HepG2 (cell line): ENCODE measurements around the gene HOXA10. TPM values are rescaled to one million over a fixed set of nuclear protein-coding genes. Genes with fewer than 3 reads are reported as not detected.

Experiments
- ATAC-seq: fragments of 200-7000 bp; cut with Tn5 transposase; 3 replicates; pipeline ENCODE4 v1.9.1; 2020; ENCODE audit warnings: mild to moderate bottlenecking, moderate library complexity
- BruUV-seq: library from RNA; stranded (reverse); fragments of 400-500 nt; replicated peaks from 2 replicates; lab custom pipeline; 2021; lab: Mats Ljungman, UMichigan
- CTCF ChIA-PET: fragments of 300-600 bp; formaldehyde crosslinking; extraction: SDS; loops from one replicate; lab custom pipeline; 2021; ENCODE audit warnings: low total read pairs, inconsistent platforms, low intra/inter-chr PET ratio; lab: Yijun Ruan, JAX
- POLR2A ChIA-PET: fragments of 350-600 bp; sonication (Branson Sonifier 250); formaldehyde crosslinking; loops from one replicate; lab custom pipeline; 2020; ENCODE audit warnings: antibody characterized with exemption, inconsistent platforms; lab: Yijun Ruan, JAX
- DNase-seq: peaks from one replicate; pipeline ENCODE4 v3.0.0-alpha.2; 2015; ENCODE audit warnings: low spot score
- FAIRE-seq: peaks from 3 replicates; lab custom pipeline; 2011; peaks lifted over from hg19 to GRCh38; lab: Jason Lieb, UNC
- H2AFZ ChIP-seq: one replicate; pipeline ENCODE4 v1.6.1; 2011; ENCODE audit warnings: low read length, inconsistent platforms
- H3K27ac ChIP-seq: fragments of 300-600 bp; 3 replicates; pipeline ENCODE4 v1.8.0; 2011; ENCODE audit warnings: mixed run types, mild to moderate bottlenecking, mixed read lengths, low read length, inconsistent platforms; ENCODE audit not compliant: insufficient read depth; ENCODE audit errors: extremely low read length
- H3K27me3 ChIP-seq, 2 experiments: fragments of 200-600 bp in 1 of 2; 2 replicates in 1 of 2; 3 replicates in 1 of 2; pipeline versions ENCODE4 v1.6.0 to v1.8.0; 2011; ENCODE audit warnings: low read length in 2 of 2, mild to moderate bottlenecking in 2 of 2, moderate library complexity in 2 of 2, inconsistent platforms in 1 of 2; ENCODE audit not compliant: insufficient read depth in 2 of 2, control insufficient read depth in 1 of 2
- H3K36me3 ChIP-seq, 2 experiments: fragments of 200-600 bp in 1 of 2; replicated peaks in 1 of 2; 2 replicates in 1 of 2; 3 replicates in 1 of 2; pipeline versions ENCODE4 v1.5.1 to v1.8.0; 2011; ENCODE audit warnings: low read length in 2 of 2, inconsistent platforms in 1 of 2; ENCODE audit not compliant: insufficient read depth in 2 of 2, control insufficient read depth in 1 of 2
- H3K4me1 ChIP-seq: 2 replicates; pipeline ENCODE4 v1.5.1; 2012; ENCODE audit warnings: low read length, inconsistent platforms; ENCODE audit not compliant: insufficient read depth
- H3K4me2 ChIP-seq: 2 replicates; pipeline ENCODE4 v1.6.0; 2011; ENCODE audit warnings: low read depth, low read length, inconsistent platforms
- H3K4me3 ChIP-seq, 3 experiments: fragments of 200-600 bp in 1 of 3; sonication (generic), shearing (Covaris generic) in 1 of 3; replicated peaks in 1 of 3; 2 replicates each; pipeline ENCODE4 v1.5.1; 2011 to 2016; ENCODE audit warnings: low read length in 3 of 3, inconsistent platforms in 2 of 3, low read depth in 2 of 3, mild to moderate bottlenecking in 2 of 3, control low read depth in 1 of 3, mixed read lengths in 1 of 3; ENCODE audit not compliant: insufficient read depth in 1 of 3
- H3K79me2 ChIP-seq: one replicate; pipeline ENCODE4 v1.6.1; 2011; ENCODE audit warnings: low read length, inconsistent platforms; ENCODE audit not compliant: insufficient read depth
- H3K9ac ChIP-seq: 2 replicates; pipeline ENCODE4 v1.6.0; 2011; ENCODE audit warnings: mild to moderate bottlenecking, low read depth, low read length, inconsistent platforms; ENCODE audit not compliant: insufficient read depth
- H3K9me3 ChIP-seq: 2 replicates; pipeline ENCODE4 v1.5.1; 2012; ENCODE audit warnings: mild to moderate bottlenecking, low read length
- H4K20me1 ChIP-seq: 2 replicates; pipeline ENCODE4 v1.6.0; 2011; ENCODE audit warnings: inconsistent platforms, mild to moderate bottlenecking, low read length, moderate library complexity; ENCODE audit not compliant: insufficient read depth
- HMG20A ChIP-seq: IDR thresholded peaks from 2 replicates; pipeline ENCODE4 v1.6.1; 2016; ENCODE audit warnings: borderline replicate concordance
- IKZF4 ChIP-seq: sonication (generic); formaldehyde crosslinking; IDR thresholded peaks from 2 replicates; pipeline ENCODE4 v1.5.1; 2020; ENCODE audit warnings: borderline replicate concordance, mild to moderate bottlenecking, low read depth, missing genetic modification reagents; ENCODE audit errors: not compliant biosample characterization
- KLF12 ChIP-seq: sonication (generic); formaldehyde crosslinking; IDR thresholded peaks from 2 replicates; pipeline ENCODE4 v1.4.0; 2020; ENCODE audit warnings: missing genetic modification reagents, borderline replicate concordance
- MBD4 ChIP-seq: IDR thresholded peaks from 2 replicates; pipeline ENCODE4 v1.6.1; 2012; ENCODE audit warnings: low read length, inconsistent platforms, borderline replicate concordance
- PAX8 ChIP-seq: sonication (generic); formaldehyde crosslinking; IDR thresholded peaks from 2 replicates; pipeline ENCODE4 v1.8.0; 2022; ENCODE audit warnings: mild to moderate bottlenecking, missing genetic modification reagents, borderline replicate concordance
- REL ChIP-seq: sonication (generic); formaldehyde crosslinking; conservative IDR thresholded peaks from 2 replicates; pipeline ENCODE4 v1.8.0; 2022; ENCODE audit warnings: mild to moderate bottlenecking, missing genetic modification reagents, moderate library complexity
- SMARCE1 ChIP-seq: fragments of 450-650 bp; IDR thresholded peaks from 2 replicates; pipeline ENCODE4 v1.6.1; 2017; ENCODE audit warnings: borderline replicate concordance
- ZNF431 ChIP-seq: sonication (generic); formaldehyde crosslinking; IDR thresholded peaks from 2 replicates; pipeline ENCODE4 v1.9.0; 2022; ENCODE audit warnings: missing genetic modification reagents, low read depth, mild to moderate bottlenecking, borderline replicate concordance
- ZNF569 ChIP-seq: sonication (generic); formaldehyde crosslinking; IDR thresholded peaks from 2 replicates; pipeline ENCODE4 v1.5.0; 2020; ENCODE audit warnings: mild to moderate bottlenecking, missing genetic modification reagents, moderate library complexity, borderline replicate concordance
- WGBS: methylation state at CpG from one replicate; pipeline ENCODE4 v1.1.6; 2017; ENCODE audit warnings: low lambda C conversion rate; 5-methylcytosine and 5-hydroxymethylcytosine counted together
- in situ Hi-C: cut with HindIII; loops from 2 replicates; pipeline ENCODE4 v1.10.0; 2017; ENCODE audit warnings: low pct_unique_long_range_greater_than_20kb; ENCODE audit not compliant: extremely low pct_ligation_motif_present
- intact Hi-C: fragments of 100-400 bp; cut with micrococcal nuclease; formaldehyde crosslinking; loops from one replicate; pipeline ENCODE4 v1.10.0; 2022; ENCODE audit not compliant: unreplicated experiment
- polyA plus RNA-seq, 8 experiments: library from polyadenylated mRNA; depleted of rRNA in 3 of 8; stranded (reverse) in 7 of 8; unstranded in 1 of 8; fragments of >200 nt; fragmentation: Illumina TruSeq in 4 of 8; extraction: Trizol in 4 of 8; gene quantifications; 2 replicates each; pipeline versions ENCODE4 v1.2.1 to v1.2.3, GENCODE V29; 2011 to 2016; ENCODE audit warnings: low read depth in 4 of 8, missing spikeins in 1 of 8, mixed read lengths in 1 of 8; ENCODE audit not compliant: insufficient read depth in 1 of 8
- total RNA-seq, 5 experiments: library from RNA; depleted of rRNA; stranded (reverse); fragments of >200 nt; fragmentation: Illumina TruSeq; extraction: Trizol; gene quantifications; 2 replicates each; pipeline ENCODE4 v1.2.3, GENCODE V29; 2016; ENCODE audit warnings: low read depth in 1 of 5
- TF ChIP-seq, protein P1 (sequence below): sonication (generic); formaldehyde crosslinking; IDR thresholded peaks from 2 replicates; pipeline ENCODE4 v1.4.0; 2020; ENCODE audit warnings: missing genetic modification reagents, borderline replicate concordance
- TF ChIP-seq, protein P2 (sequence below): sonication (generic); formaldehyde crosslinking; IDR thresholded peaks from 2 replicates; pipeline ENCODE4 v1.8.1; 2023; ENCODE audit warnings: mild to moderate bottlenecking, missing genetic modification reagents
- TF ChIP-seq, protein P3 (sequence below): sonication (generic); formaldehyde crosslinking; IDR thresholded peaks from 2 replicates; pipeline ENCODE4 v1.4.0; 2020; ENCODE audit warnings: missing genetic modification reagents, borderline replicate concordance

The HOXA10 gene
- total and polyA plus RNA-seq, 2 of the 13 experiments (the other 11 are each of a cell fraction or from before 2014, with no cell fraction given), result not detected

DNA sequence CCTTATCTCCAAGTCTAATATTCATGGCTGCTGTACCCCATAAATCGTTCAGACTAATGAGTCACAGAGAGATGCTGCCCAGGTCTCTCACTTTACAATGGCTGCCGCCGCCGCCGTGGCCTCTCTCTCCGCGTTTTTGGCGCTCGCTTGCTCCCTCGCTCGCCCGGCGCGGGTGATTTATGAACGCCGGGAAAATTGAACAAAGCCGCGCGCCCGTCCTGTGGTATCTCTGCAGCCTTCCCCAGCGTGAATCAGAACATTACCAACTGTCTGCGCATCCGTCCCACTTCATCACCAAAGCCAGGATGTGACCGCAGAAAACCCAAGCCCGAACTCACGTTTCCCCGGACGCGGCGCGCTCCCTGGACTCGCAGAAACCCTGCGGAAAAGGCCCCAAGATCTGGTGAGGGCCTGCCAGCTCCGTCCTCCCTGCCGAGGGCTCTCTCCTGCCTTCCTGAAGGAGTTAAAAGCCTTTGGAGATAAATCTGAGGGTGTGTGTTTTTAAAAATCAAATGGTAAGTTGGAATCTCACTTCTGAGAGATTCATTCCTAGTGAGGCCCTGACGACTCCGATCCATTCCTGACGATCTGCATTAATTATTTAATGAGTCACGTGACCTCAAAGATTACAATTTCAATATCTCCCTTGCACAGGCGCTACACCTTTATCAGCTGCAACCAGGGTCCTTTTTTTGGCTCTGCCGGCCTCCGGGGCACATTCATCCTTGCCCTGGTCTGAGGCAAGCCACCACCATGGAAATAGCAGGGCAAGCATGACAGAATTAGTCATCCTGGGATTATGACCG, 49.8 kb downstream of the HOXA10 start:
- Histone ChIP-seq H3K9ac (no peak overlapping the region), H3K79me2 (peaks cover 41% of the 10 kb centered on the region), H3K9me3 (no peaks in the 10 kb centered on the region), H2AFZ (no peak overlapping the region), H3K4me1 (peaks cover 81% of the 10 kb centered on the region), H3K4me2 (peak overlapping the region; percentile 87), H3K27me3 (no peaks in the 10 kb centered on the region; a peak in 1 of 5 replicates), H3K4me3 (no peak overlapping the region; a peak in 1 of 6 replicates), H4K20me1 (peaks cover 6% of the 10 kb centered on the region; the same call in 1 of the 2 replicates), H3K27ac (no peak overlapping the region), H3K36me3 (peaks cover 0 to 8% of the 10 kb centered on the region in 2 experiments; a peak in 1 of 5 replicates)
- FAIRE-seq, result no peak
- ATAC-seq, result no peak
- DNase-seq, result no peak
- in situ Hi-C loops, result no loop called here
- intact Hi-C loops, result no loop called here
- no TSS peak for BruUV-seq
- WGBS, result 96% methylated on average over 43 of the region's 43 CpGs
- POLR2A ChIA-PET, result interaction anchor here (0.9 to 5.8 kb wide), 2 partner anchors 8 to 260 kb away, joined by 3 to 118 read pairs; partner anchors contain the start of genes HOXA4 and SKAP2
- CTCF ChIA-PET, result no interaction called here
- TF ChIP-seq HMG20A (CRISPR knock-in tag) (no peak), KLF12 (no peak), ZNF431 (CRISPR knock-in tag) (no peak), MBD4 (no peak), IKZF4 (no peak), ZNF569 (CRISPR knock-in tag) (no peak), REL (CRISPR knock-in tag) (no peak), SMARCE1 (no peak), PAX8 (CRISPR knock-in tag) (no peak)
- TF ChIP-seq, protein P1, sequence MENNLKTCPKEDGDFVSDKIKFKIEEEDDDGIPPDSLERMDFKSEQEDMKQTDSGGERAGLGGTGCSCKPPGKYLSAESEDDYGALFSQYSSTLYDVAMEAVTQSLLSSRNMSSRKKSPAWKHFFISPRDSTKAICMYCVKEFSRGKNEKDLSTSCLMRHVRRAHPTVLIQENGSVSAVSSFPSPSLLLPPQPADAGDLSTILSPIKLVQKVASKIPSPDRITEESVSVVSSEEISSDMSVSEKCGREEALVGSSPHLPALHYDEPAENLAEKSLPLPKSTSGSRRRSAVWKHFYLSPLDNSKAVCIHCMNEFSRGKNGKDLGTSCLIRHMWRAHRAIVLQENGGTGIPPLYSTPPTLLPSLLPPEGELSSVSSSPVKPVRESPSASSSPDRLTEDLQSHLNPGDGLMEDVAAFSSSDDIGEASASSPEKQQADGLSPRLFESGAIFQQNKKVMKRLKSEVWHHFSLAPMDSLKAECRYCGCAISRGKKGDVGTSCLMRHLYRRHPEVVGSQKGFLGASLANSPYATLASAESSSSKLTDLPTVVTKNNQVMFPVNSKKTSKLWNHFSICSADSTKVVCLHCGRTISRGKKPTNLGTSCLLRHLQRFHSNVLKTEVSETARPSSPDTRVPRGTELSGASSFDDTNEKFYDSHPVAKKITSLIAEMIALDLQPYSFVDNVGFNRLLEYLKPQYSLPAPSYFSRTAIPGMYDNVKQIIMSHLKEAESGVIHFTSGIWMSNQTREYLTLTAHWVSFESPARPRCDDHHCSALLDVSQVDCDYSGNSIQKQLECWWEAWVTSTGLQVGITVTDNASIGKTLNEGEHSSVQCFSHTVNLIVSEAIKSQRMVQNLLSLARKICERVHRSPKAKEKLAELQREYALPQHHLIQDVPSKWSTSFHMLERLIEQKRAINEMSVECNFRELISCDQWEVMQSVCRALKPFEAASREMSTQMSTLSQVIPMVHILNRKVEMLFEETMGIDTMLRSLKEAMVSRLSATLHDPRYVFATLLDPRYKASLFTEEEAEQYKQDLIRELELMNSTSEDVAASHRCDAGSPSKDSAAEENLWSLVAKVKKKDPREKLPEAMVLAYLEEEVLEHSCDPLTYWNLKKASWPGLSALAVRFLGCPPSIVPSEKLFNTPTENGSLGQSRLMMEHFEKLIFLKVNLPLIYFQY, result no peak
- TF ChIP-seq, protein P2, sequence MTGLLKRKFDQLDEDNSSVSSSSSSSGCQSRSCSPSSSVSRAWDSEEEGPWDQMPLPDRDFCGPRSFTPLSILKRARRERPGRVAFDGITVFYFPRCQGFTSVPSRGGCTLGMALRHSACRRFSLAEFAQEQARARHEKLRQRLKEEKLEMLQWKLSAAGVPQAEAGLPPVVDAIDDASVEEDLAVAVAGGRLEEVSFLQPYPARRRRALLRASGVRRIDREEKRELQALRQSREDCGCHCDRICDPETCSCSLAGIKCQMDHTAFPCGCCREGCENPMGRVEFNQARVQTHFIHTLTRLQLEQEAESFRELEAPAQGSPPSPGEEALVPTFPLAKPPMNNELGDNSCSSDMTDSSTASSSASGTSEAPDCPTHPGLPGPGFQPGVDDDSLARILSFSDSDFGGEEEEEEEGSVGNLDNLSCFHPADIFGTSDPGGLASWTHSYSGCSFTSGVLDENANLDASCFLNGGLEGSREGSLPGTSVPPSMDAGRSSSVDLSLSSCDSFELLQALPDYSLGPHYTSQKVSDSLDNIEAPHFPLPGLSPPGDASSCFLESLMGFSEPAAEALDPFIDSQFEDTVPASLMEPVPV (CRISPR knock-in tag), result no peak
- TF ChIP-seq, protein P3, sequence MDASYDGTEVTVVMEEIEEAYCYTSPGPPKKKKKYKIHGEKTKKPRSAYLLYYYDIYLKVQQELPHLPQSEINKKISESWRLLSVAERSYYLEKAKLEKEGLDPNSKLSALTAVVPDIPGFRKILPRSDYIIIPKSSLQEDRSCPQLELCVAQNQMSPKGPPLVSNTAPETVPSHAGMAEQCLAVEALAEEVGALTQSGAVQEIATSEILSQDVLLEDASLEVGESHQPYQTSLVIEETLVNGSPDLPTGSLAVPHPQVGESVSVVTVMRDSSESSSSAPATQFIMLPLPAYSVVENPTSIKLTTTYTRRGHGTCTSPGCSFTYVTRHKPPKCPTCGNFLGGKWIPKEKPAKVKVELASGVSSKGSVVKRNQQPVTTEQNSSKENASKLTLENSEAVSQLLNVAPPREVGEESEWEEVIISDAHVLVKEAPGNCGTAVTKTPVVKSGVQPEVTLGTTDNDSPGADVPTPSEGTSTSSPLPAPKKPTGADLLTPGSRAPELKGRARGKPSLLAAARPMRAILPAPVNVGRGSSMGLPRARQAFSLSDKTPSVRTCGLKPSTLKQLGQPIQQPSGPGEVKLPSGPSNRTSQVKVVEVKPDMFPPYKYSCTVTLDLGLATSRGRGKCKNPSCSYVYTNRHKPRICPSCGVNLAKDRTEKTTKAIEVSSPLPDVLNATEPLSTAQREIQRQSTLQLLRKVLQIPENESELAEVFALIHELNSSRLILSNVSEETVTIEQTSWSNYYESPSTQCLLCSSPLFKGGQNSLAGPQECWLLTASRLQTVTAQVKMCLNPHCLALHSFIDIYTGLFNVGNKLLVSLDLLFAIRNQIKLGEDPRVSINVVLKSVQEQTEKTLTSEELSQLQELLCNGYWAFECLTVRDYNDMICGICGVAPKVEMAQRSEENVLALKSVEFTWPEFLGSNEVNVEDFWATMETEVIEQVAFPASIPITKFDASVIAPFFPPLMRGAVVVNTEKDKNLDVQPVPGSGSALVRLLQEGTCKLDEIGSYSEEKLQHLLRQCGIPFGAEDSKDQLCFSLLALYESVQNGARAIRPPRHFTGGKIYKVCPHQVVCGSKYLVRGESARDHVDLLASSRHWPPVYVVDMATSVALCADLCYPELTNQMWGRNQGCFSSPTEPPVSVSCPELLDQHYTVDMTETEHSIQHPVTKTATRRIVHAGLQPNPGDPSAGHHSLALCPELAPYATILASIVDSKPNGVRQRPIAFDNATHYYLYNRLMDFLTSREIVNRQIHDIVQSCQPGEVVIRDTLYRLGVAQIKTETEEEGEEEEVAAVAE (CRISPR knock-in tag), result no peak
